GM18520 (cell line): Measurements from ENCODE around the gene HCFC2.

Experiments used
- ATAC-seq: cut with Tn5 transposase; IDR thresholded peaks from one replicate; pipeline ENCODE4 v1.9.1; 2021; ENCODE audit not compliant: unreplicated experiment

HCFC2 gene

GRCh38 chr12:104056419-104056972, 7.8 kb upstream of the HCFC2 start:
- ATAC-seq, result no peak

- no peak for ATAC-seq
Observed at GRCh38 chr12:104057771-104058197, 6.5 kb upstream of the HCFC2 start.

DNA sequence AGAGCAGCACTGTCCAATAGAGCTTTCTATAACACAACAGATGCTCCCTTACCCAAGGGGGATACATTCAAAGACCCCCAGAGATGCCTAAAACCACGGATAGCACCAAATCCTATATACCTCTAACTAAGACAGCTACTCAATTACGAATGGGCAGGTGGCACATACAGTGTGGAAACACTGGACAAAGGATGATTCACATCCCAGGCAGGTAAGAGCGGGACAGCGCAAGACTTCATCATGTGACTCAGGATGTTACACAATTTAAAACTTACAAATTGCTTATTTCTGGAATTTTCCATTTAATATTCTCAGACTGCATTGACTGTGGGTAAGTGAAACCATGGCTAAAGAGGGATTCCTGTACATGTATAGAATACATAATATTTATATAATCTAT, 5.5 kb upstream of the HCFC2 start:
- no peak for ATAC-seq

DNA sequence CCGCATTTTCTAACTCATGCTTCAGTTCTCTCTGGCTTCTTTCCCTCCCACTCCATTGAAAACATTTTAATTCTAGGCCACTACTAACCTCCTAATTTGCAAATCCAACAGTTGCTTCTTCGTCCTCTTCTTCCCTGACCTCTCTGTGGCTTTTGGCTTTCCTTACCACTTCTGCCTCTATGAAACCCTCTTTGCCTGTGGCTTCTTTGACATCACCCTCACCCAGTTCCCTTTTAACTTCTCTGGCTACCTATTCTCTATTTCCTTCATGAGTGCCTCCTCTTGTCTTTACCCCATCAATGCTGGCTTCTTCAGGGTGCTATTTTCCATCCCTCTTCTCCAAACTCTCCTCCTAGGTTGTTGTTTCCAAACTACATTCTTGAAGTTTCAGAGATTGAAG, 4.4 kb upstream of the HCFC2 start:
- ATAC-seq, result no peak

DNA sequence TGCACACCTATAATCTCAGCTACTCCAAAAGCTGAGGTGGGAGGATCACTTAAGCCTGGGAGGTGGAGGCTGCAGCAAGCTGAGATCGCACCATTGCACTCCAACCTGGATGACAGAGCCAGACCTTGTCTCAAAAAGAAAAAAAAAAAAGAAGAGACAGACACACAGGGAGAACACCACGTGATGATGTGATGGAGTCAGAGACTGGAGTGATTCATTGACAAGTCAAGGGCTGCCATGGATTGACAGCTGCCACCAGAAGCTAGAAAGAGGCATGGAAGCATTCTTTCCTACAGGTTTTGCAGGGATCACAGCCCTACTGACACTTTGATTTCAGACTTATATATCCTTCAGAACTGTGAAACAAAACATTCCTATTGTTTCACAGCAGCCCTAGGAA, 3.5 kb upstream of the HCFC2 start:
- ATAC-seq, result no peak

DNA sequence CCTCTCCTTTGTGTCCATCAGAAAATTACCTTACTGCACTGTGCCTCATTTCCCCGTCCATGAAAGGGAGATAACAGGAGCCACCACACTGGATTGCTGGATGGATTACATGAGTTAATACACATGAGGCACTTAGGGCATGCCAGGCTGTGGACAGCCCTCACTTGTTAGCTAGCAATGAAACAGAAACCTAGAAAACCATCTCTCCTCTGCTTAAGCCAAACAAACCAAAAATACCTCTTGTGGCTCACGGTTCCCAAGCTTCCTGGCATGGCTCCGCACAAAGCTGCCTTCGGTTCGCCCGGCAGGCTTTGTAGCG, 660 bp upstream of the HCFC2 start:
- peak; percentile 11 for ATAC-seq

DNA sequence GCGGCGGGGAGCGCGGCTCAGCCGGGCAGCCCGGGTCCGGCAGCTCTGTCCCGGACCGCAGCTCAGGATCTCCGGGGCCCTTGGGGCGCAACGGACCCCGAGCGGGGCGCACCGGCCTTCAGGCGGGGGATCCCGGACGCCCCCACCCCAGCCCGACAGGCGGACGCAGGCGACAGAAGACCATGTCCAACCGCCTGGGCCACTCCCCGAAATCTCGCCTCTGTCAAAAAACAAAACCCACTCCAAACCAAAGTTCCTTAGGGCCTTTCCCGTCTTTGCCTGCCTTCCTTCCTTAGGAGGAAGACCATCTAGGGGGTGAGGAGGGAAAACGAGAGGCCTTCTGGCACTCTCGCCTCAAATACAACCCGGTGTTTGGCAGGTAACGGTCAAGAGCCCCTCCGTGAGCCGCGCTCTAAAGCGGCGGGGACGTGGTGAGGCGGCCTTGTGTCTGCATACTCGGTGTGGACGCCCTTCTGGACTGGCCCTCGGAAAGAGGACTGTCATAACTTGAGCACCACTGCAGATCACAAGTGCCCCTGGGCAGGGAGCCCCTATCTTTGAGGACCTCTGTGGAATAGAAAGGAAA, 604 bp downstream of the HCFC2 start:
- ATAC-seq, result no peak

GRCh38 chr12:104072099-104072498, 7.8 kb downstream of the HCFC2 start:
- ATAC-seq, result no peak

- no peak for ATAC-seq
Observed at GRCh38 chr12:104073699-104074098, 9.4 kb downstream of the HCFC2 start.

DNA sequence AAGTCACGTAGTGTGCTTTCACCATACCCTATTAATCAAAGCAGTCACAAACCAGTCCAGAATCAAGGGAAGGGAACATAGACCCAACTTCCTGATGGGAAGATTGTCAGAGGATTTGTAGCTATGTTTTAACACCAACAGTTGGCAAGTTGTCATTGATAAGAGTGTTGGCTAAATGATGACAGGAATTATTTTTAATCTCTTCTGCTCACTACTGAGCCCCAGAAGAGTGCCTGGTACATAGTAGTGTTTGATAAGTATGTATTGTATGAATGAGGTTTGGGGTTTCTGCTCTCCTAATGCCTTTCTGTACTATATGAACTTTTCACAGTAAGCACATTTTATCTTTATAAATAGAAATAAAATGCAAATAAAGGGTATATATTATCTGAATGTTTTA, 14.7 kb downstream of the HCFC2 start:
- no peak for ATAC-seq

DNA sequence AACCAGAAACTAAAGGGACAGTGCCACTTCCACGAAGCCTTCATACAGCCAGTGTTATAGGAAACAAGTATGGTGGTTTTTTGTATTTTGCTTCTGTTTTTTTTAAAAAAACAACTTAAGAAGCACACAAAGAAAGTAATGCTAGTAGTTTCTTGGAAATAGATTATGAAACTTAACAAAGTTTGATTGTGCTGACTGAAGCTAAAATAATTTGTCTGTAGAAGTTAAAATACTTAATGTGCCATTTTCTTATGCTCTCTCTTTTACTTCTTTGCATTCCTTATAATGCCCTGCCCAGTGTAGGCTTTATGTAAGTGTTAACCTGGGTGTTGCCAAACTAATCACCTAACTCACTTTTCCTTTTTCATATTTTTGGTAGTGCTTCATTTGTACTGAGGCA, 16.4 kb downstream of the HCFC2 start:
- ATAC-seq, result no peak

GRCh38 chr12:104083769-104084475, 19.6 kb downstream of the HCFC2 start:
- ATAC-seq, result peak; percentile 78

GRCh38 chr12:104090685-104091084, 26.4 kb downstream of the HCFC2 start:
- no peak for ATAC-seq

DNA sequence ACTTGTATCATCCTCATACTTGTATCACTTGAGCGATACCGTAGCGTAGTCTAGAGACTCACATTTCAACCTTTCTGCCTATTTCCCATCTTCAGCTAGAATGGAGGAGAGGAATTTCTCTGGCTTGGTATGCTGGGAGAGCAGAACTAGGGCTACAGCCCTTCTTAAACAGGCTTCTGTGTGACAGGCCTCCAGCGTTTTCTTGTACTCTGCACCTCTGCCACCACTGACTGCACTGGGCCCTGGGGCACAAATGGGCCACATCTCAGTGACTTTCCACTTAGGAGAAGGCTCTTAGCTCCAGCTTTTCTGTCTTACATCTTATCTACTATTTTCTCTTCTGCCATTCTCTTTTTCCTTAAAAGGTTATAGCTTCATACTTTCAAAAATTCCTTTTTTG, 26.8 kb downstream of the HCFC2 start:
- no peak for ATAC-seq

DNA sequence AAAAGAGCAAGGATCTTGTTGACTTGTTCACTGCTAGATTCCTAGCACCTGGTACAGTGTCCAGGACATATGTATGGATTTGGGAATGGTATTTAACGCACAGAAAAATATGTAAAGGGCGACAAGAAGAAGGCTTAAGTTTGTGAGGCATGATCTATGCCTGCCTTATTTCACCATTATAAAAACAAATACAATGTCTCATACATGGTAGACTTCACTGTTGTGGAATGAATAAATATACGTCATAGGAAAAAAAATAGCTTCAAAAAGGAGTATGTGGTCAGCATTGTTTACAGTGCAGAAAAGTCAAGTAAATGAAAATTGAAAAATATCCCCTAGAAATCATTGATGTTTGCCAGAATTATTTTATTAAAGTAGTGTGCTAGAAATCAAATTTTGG, 30.0 kb downstream of the HCFC2 start:
- ATAC-seq, result no peak

DNA sequence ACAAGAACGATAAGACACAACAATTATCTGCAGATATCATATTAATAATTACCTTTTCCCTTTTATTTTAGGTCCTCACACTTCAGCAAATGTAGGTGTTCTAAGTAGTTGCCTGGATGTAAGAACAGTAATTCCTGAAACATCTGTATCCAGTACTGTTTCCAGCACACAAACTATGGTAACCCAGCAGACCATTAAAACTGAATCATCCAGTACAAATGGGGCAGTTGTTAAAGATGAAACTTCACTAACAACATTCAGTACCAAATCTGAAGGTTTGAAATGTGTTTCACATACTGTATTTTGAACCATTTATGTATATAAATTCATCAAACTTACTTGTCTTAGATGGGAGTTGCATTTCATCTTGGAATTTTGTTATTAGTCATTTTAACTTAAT, 31.0 kb downstream of the HCFC2 start:
- no peak for ATAC-seq

DNA sequence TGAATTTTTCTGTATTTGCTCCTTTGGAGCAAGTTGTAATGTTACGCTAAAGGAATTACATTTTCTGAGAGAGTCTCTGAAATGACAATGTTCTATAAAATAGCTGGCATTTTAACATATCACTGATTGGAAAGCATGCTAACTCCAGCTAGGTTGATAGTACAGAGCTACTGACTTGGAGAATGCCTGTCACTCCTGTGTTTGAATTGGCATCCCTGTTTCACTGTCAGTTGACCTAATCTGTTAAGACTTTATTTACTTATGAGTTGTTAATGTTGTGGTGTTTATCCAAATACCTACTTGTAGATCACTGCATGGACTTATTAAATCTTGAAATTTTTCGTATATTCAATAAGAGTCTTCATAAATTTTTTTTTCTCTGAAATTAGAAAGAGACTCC, 33.6 kb downstream of the HCFC2 start:
- no peak for ATAC-seq

DNA sequence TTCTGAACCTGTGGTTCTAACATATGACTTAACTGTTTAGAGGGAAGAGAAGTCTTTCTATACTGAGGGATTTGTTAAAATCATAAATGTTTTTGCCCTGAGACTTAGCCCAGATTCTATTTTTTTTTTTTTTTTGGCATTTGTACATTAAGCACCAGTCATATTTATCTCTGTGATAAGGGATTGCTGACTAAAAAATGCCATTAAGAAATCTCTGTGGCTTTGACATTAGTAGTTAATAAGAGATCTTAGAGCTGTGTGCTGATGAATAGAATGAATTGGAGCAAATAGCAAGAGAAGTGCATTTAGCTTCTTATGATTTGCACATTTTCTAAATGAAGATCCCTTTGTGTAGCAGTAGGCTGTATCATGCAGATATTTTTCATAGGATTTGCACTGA, 41.1 kb downstream of the HCFC2 start:
- ATAC-seq, result no peak

DNA sequence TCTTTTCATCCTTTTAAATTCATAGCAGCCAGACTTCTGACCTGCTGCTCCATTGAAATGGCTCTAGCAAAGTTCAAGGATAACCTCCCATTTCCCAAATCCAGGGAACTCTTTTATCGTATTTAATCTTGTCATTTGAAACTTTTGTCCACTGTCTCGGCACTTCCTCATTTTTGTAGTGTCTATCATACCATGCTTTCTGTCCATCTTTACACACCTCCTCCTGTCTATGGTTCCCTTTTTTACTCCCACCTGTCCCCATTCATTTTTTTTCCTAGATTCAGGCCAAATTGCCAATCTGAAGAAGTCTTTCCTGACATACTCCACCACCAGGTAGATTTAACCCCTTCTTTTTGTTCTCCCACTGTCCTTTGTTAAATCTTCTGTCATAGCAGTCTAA, 42.6 kb downstream of the HCFC2 start:
- no peak for ATAC-seq

GRCh38 chr12:104108755-104109445, 44.6 kb downstream of the HCFC2 start:
- peak; percentile 53 for ATAC-seq

DNA sequence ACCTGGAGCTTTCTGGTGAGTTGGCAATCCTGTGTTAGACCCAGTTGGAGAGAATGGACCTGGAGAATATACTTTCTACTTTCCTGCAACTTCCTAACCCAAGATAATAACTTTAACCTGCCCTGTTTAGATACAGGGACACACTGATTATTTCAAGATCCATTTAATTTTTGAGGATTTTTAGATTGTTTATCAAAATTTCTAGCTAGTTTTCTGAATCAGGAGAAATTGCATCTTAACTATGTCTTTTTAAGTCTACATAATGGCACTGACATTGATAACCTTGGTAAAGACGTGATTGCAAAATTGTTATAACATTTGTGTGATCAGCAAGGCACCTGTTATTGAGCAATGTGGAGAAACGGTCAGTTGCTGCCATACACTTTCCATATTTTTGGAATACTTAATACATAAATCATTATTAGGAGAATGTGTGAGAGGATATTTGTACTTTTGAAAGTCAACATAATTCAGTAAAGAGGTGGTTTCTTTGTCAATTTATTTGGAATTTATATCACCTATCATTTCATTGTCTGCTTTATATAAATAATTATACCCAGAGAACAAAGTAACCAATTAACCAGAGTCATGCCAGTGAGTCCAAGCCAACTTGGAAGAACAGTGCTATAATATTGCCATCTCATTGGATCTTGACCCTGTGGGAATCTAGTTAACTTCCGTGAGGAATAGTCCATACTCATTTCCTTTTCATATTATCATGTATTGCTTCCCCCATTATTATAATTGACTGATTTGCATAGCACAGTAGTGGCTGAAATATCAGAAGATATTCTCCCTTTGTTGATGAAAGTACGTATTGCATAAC, 45.3 kb downstream of the HCFC2 start:
- ATAC-seq, result no peak
